Fibroblast of mammary gland (primary cell): ENCODE data around the gene API5.
A peak's percentile ranks its signal among the peaks of the same experiment; 100 is the strongest.

ENCODE experiments used
- DNase-seq: peaks from one replicate; pipeline ENCODE4 v3.0.0-alpha.2; 2010; ENCODE audit warnings: low read depth
- H3K4me3 ChIP-seq: 2 replicates; pipeline ENCODE4 v1.5.1; 2011; ENCODE audit warnings: low read depth, mild to moderate bottlenecking, low read length, moderate library complexity; ENCODE audit not compliant: control insufficient read depth
- TF ChIP-seq, protein P1 (sequence below): conservative IDR thresholded peaks from 2 replicates; pipeline ENCODE4 v1.5.1; 2011; ENCODE audit warnings: low read depth, low read length, inconsistent platforms; ENCODE audit not compliant: control insufficient read depth, insufficient read depth

API5 gene

GRCh38 chr11:43311791-43312607, at the start of gene API5:
Gene API5 (plus strand): TSS chr11:43311996. CDS start chr11:43312128, 132 bp downstream.
- peak; percentile 92 for DNase-seq
- peak within 1 kb of the TSS; percentile 90 for H3K4me3 ChIP-seq
- TF ChIP-seq, protein P1, sequence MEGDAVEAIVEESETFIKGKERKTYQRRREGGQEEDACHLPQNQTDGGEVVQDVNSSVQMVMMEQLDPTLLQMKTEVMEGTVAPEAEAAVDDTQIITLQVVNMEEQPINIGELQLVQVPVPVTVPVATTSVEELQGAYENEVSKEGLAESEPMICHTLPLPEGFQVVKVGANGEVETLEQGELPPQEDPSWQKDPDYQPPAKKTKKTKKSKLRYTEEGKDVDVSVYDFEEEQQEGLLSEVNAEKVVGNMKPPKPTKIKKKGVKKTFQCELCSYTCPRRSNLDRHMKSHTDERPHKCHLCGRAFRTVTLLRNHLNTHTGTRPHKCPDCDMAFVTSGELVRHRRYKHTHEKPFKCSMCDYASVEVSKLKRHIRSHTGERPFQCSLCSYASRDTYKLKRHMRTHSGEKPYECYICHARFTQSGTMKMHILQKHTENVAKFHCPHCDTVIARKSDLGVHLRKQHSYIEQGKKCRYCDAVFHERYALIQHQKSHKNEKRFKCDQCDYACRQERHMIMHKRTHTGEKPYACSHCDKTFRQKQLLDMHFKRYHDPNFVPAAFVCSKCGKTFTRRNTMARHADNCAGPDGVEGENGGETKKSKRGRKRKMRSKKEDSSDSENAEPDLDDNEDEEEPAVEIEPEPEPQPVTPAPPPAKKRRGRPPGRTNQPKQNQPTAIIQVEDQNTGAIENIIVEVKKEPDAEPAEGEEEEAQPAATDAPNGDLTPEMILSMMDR, result peak; percentile 79

GRCh38 chr11:43267856-43268580, 43.8 kb upstream of the API5 start:
- no peak for DNase-seq
- TF ChIP-seq, protein P1, result no peak
- no peak overlapping the region for H3K4me3 ChIP-seq

- H3K4me3 ChIP-seq, result no peak overlapping the region
- TF ChIP-seq, protein P1, result no peak
- DNase-seq, result no peak
These were observed 43.0 kb upstream of the API5 start for GRCh38 chr11:43268786-43269185.

GRCh38 chr11:43269254-43269918, 42.4 kb upstream of the API5 start:
- H3K4me3 ChIP-seq, result no peak overlapping the region
- no peak for DNase-seq
- TF ChIP-seq, protein P1, result no peak

DNA sequence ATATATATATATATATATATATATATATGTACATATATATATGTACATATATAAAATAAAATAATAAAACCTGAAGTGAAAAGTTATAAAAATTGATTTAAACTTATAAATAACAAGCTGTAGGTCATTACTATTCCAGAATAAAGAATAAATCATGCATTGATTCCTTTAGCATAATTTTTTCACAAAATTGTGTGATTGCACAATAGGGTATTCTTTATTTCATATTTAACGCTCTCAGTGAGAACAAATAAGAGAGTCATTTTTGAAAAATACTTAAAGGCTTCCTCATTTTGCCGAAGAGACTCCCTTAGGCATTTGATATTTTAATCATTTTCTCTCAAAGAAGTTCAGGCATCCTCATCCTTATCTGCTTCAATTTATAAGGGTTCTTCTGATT, 41.3 kb upstream of the API5 start:
- no peak overlapping the region for H3K4me3 ChIP-seq
- TF ChIP-seq, protein P1, result no peak
- DNase-seq, result no peak

DNA sequence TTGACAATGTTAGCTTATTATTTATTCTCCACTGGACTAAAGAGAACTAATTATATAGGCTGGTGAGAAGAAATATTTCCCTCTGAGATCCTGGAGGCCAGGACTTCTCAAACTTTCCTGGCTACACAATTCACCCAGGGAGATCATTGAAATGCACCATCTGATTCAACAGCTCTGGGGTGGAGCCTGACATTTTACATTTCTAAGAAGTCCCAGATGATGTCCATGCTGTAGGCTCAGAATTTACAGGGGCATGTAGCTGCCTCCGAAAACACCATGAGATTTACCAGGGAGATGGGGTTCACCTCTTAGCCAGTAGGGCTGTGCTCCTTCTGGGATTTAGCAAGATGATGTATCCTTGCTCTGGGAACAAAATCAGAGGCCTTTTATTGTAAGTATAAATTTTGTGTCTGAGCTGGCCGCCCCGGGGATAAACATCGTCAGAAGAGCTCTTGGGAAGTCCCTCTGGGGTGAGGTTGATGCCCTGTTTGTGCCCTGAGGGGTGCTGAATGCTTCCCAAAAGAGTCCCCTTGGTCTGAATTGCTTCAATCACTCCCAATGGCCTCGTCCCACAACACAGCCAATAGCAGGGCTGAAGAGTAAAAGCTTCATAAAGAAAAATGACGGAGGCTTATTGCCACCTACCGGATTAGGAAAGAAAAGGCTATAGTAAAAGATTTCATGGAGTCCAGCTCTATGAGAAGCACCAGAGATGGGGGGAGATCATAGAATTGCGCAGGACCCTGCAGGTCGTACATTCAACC, 33.4 kb upstream of the API5 start:
- DNase-seq, result peak; percentile 18
- TF ChIP-seq, protein P1, result peak; percentile 31
- no peak overlapping the region for H3K4me3 ChIP-seq
